Activated naive CD4-positive, alpha-beta T cell (primary cell): ENCODE data around the gene ADORA2A.
"Not testable (repeated sequence)": the region's sequence is repeated elsewhere in the genome, so short reads cannot be mapped to it uniquely, and the experiment has no call there.

ENCODE experiments used
- DNase-seq, 4 experiments: peaks; one replicate each; lab custom pipeline; 2025; lab: John Stamatoyannopoulos, UW

Gene ADORA2A

GRCh38 chr22:24489011-24489410, 61.6 kb downstream of the ADORA2A start:
- DNase-seq = no peak

- DNase-seq = not testable (repeated sequence)
These were observed 62.0 kb downstream of the ADORA2A start for GRCh38 chr22:24489434-24489833.
